Heart left ventricle (tissue), 16 donors: Measurements from ENCODE around the gene SLC7A9. TPM values are rescaled to one million over a fixed set of nuclear protein-coding genes. Genes with fewer than 3 reads are reported as not detected.

Experiments used
- ATAC-seq, 4 donors: fragments of 200-7000 bp; cut with Tn5 transposase; one replicate each; pipeline ENCODE4 v1.9.1; 2020 to 2022; ENCODE audit warnings: moderate library complexity in 4 of 4, mild to moderate bottlenecking in 3 of 4, moderate number of reproducible peaks in 1 of 4
- DNase-seq, 5 donors: peaks; one replicate each; pipeline ENCODE4 v3.0.0-alpha.2; 2020
- H3K27ac ChIP-seq, 12 donors: fragments of 200-600 bp; sonication (generic) in 4 of 12; one replicate each; pipeline versions ENCODE4 v1.5.0 to v1.8.0; 2016 to 2022; ENCODE audit warnings: mild to moderate bottlenecking in 2 of 12
- H3K27me3 ChIP-seq, 9 donors: fragments of 200-600 bp; sonication (generic) in 2 of 9; one replicate each; pipeline versions ENCODE4 v1.5.1 to v1.8.0; 2016 to 2022; ENCODE audit warnings: mild to moderate bottlenecking in 3 of 9
- H3K36me3 ChIP-seq, 9 donors: fragments of 200-600 bp; sonication (generic) in 2 of 9; one replicate each; pipeline versions ENCODE4 v1.5.0 to v1.8.0; 2018 to 2022; ENCODE audit warnings: mild to moderate bottlenecking in 2 of 9
- H3K4me1 ChIP-seq, 12 donors: fragments of 200-600 bp; sonication (generic) in 4 of 12; one replicate each; pipeline versions ENCODE4 v1.5.0 to v1.8.0; 2016 to 2022; ENCODE audit warnings: mild to moderate bottlenecking in 3 of 12
- H3K4me3 ChIP-seq, 12 donors: fragments of 200-600 bp; sonication (generic) in 4 of 12; one replicate each; pipeline versions ENCODE4 v1.5.0 to v1.8.0; 2017 to 2022; ENCODE audit warnings: mild to moderate bottlenecking in 9 of 12, moderate library complexity in 4 of 12
- H3K9me3 ChIP-seq, 12 donors: fragments of 200-600 bp; sonication (generic) in 4 of 12; one replicate each; pipeline versions ENCODE4 v1.5.0 to v1.8.0; 2016 to 2022; ENCODE audit warnings: mild to moderate bottlenecking in 1 of 12
- POLR2A ChIP-seq, 2 donors: fragments of 450-650 bp; IDR thresholded peaks; one replicate each; pipeline ENCODE4 v1.6.1; 2017; ENCODE audit warnings: antibody characterized with exemption in 2 of 2, mild to moderate bottlenecking in 2 of 2, moderate library complexity in 2 of 2
- WGBS, 4 donors: extraction: QIAGEN DNeasy Blood & Tissue Kit in 2 of 4; methylation state at CpG; one replicate each; pipeline versions ENCODE4 v1.1.5 to v1.1.7; 2013 to 2018; 5-methylcytosine and 5-hydroxymethylcytosine counted together
- intact Hi-C, 10 donors: fragments of 100-400 bp; cut with DNase I; formaldehyde crosslinking; loops; one replicate each; pipeline versions ENCODE4 v1.11.1 to v1.14.2; 2022
- polyA plus RNA-seq, 2 donors: library from polyadenylated mRNA; stranded (reverse); fragments of 200-250 nt; gene quantifications; one replicate each; pipeline ENCODE4 v1.2.3, GENCODE V29; 2013
- total RNA-seq, 9 donors: library from RNA; depleted of rRNA in 2 of 9; stranded (reverse); fragments of >200 nt in 2 of 9; fragmentation: NEBNext Ultra II Directional in 3 of 9; extraction: Animal tissue kit (Norgen Biotek cat#: 25700) in 3 of 9; gene quantifications; one replicate each; pipeline versions ENCODE4 v1.1.0 to v1.2.4, GENCODE V29; 2016 to 2023
- TF ChIP-seq, protein P1 (sequence below), 12 donors: fragments of 200-600 bp; sonication (generic) in 4 of 12; IDR thresholded peaks; one replicate each; pipeline versions ENCODE4 v1.5.0 to v1.8.0; 2018 to 2022; ENCODE audit warnings: antibody characterized with exemption in 12 of 12, mild to moderate bottlenecking in 5 of 12
- donor health status: ischemic (EF 13 %, LVEDD 7.1; RV severe dilation, severe dysfunction).
- donor health status: healthy with polysubstance abuse.
- donor health status: DM: no; HTN: yes; CAD: no.
- donor health status: DM: no; HTN: no; CAD: no.
- donor health status: ischemic (EF 25% LVEDD 6.9; RV normal size, moderate dysfunction).
- donor health status: ischemic (EF 25% LVEDD 5.7; RV mildly dilated, moderate dysfunction).
- donor health status: healthy.
- donor health status: DM: yes; HTN: yes; CAD: no.
- donor health status: ischemic (EF 35%, LVEDD 5.7; RV mildly dilated, moderate dysfunction).
- donor health status: nonischemic (EF 11% LVEDD 7.7; RV severe dilation, severe dysfunction).
- donor health status: DM: yes; HTN: yes; CAD: no.
- donor health status: PGD.
- donor health status: ischemic (EF 29% LVEDD 5.4; RV normal size, mild dysfunction).
- donor health status: nonischemic (EF 23%, LVEDD 6.1; RV moderate dilation, normal function).

Gene SLC7A9
- total and polyA plus RNA-seq, 11 donors: 0.07 TPM; not detected in 10

- no peak for TF ChIP-seq POLR2A (IDR thresholded peaks at IDR 0.05)
- TF ChIP-seq, protein P1, sequence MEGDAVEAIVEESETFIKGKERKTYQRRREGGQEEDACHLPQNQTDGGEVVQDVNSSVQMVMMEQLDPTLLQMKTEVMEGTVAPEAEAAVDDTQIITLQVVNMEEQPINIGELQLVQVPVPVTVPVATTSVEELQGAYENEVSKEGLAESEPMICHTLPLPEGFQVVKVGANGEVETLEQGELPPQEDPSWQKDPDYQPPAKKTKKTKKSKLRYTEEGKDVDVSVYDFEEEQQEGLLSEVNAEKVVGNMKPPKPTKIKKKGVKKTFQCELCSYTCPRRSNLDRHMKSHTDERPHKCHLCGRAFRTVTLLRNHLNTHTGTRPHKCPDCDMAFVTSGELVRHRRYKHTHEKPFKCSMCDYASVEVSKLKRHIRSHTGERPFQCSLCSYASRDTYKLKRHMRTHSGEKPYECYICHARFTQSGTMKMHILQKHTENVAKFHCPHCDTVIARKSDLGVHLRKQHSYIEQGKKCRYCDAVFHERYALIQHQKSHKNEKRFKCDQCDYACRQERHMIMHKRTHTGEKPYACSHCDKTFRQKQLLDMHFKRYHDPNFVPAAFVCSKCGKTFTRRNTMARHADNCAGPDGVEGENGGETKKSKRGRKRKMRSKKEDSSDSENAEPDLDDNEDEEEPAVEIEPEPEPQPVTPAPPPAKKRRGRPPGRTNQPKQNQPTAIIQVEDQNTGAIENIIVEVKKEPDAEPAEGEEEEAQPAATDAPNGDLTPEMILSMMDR (IDR thresholded peaks at IDR 0.05): no peak
- intact Hi-C loops: no loop called here
- no peaks in the 10 kb centered on the region for H3K27me3 ChIP-seq
- H3K4me3 ChIP-seq: no peak overlapping the region
- no peaks in the 10 kb centered on the region for H3K9me3 ChIP-seq
- peaks cover 0 to 22% (median 7%) of the 10 kb centered on the region in 9 donors for H3K36me3 ChIP-seq
- no peaks in the 10 kb centered on the region for H3K4me1 ChIP-seq
- WGBS, 4 donors: 66 to 71% (median 68%) methylated on average over 7 of the region's 7 CpGs
- ATAC-seq (no peak), DNase-seq (no peak)
- H3K27ac ChIP-seq: no peak overlapping the region
These were observed 5.9 kb upstream of the SLC7A9 start for GRCh38 chr19:32875428-32875827.

- H3K9me3 ChIP-seq: no peaks in the 10 kb centered on the region
- TF ChIP-seq POLR2A (IDR thresholded peaks at IDR 0.05): no peak
- TF ChIP-seq, protein P1 (IDR thresholded peaks at IDR 0.05): no peak
- H3K27me3 ChIP-seq: no peaks in the 10 kb centered on the region
- H3K4me1 ChIP-seq: no peaks in the 10 kb centered on the region
- intact Hi-C loops: no loop called here
- no peak overlapping the region for H3K4me3 ChIP-seq
- H3K27ac ChIP-seq: no peak overlapping the region
- 69 to 88% (median 79%) methylated on average over 7 to 9 of the region's 9 CpGs for WGBS, 4 donors
- ATAC-seq: no peak
- H3K36me3 ChIP-seq: peaks cover 0 to 15% (median 7%) of the 10 kb centered on the region in 9 donors
- no peak for DNase-seq
These were observed 5.0 kb upstream of the SLC7A9 start for GRCh38 chr19:32874605-32875004.

- Histone ChIP-seq H3K27me3 (no peaks in the 10 kb centered on the region), H3K9me3 (no peaks in the 10 kb centered on the region), H3K4me3 (no peak overlapping the region), H3K27ac (no peak overlapping the region), H3K4me1 (no peaks in the 10 kb centered on the region), H3K36me3 (peaks cover 0 to 5% (median 3%) of the 10 kb centered on the region in 9 donors)
- 86 to 94% (median 90%) methylated on average over 18 of the region's 18 CpGs for WGBS, 4 donors
- no peak for TF ChIP-seq POLR2A (IDR thresholded peaks at IDR 0.05)
- TF ChIP-seq, protein P1 (IDR thresholded peaks at IDR 0.05): no peak
- ATAC-seq: no peak
- intact Hi-C loops: no loop called here
- DNase-seq: no peak
These were observed 3.8 kb upstream of the SLC7A9 start for GRCh38 chr19:32873247-32873959.

- TF ChIP-seq POLR2A (IDR thresholded peaks at IDR 0.05): no peak
- TF ChIP-seq, protein P1 (IDR thresholded peaks at IDR 0.05): no peak
- Histone ChIP-seq H3K27me3 (no peaks in the 10 kb centered on the region), H3K4me3 (no peak overlapping the region), H3K27ac (no peak overlapping the region), H3K36me3 (peaks cover 0 to 3% (median 0%) of the 10 kb centered on the region in 9 donors), H3K4me1 (no peaks in the 10 kb centered on the region), H3K9me3 (no peaks in the 10 kb centered on the region)
- no peak for DNase-seq
- 91 to 94% (median 92%) methylated on average over 3 of the region's 3 CpGs for WGBS, 4 donors
- intact Hi-C loops: no loop called here
- no peak for ATAC-seq
These were observed 2.8 kb upstream of the SLC7A9 start for GRCh38 chr19:32872391-32872790.
